GM10266 (cell line): Measurements from ENCODE around the gene GOLGA6L10.
"Not testable (repeated sequence)": the region's sequence is repeated elsewhere in the genome, so short reads cannot be mapped to it uniquely, and the experiment has no call there.

Experiments
- DNase-seq: peaks from one replicate; pipeline ENCODE4 v3.0.0; 2012; ENCODE audit errors: extremely low spot score
- TF ChIP-seq, protein P1 (sequence below): IDR thresholded peaks from 2 replicates; pipeline ENCODE4 v1.5.1; 2012; ENCODE audit warnings: mild to moderate bottlenecking, low read depth; ENCODE audit not compliant: control insufficient read depth, insufficient read depth; ENCODE audit errors: missing control alignments

The GOLGA6L10 gene

DNA sequence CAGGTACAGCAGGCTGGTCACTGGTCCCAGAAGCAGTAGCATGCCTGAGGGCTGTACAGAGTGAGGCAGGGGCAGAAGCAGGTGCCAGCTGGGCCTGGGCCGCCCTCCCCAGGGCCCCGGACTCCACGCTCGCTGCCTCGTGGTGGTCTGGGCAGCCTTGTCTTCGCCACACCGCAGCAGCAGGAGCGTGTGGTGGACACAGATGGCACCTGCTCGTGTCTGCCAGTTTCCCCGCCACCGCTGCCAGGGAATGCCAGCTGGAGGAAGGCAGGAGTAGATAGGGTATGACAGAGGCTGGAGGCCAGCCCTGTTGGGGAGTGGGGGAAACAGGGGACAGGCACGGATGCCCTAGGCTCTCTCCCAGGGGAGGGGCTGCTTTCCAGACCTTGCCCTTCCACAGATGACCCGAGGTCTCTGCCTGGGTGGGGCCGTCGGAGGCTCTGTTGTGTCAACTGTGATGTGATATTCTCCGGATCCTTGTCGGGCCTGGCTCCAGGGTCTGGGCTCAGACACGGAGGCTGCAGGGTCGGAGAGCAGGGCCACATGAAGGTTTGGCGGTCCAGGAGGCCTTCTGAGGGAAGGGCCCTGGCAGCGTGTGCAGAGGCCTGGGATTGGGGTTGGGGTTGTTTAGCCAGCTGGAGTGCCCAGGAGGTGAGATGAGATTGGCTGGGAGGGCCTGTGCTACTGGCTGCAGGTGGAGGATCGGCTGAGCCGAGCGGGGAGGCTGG lies 33.6 kb downstream of the GOLGA6L10 start:
- DNase-seq: no peak
- TF ChIP-seq, protein P1, sequence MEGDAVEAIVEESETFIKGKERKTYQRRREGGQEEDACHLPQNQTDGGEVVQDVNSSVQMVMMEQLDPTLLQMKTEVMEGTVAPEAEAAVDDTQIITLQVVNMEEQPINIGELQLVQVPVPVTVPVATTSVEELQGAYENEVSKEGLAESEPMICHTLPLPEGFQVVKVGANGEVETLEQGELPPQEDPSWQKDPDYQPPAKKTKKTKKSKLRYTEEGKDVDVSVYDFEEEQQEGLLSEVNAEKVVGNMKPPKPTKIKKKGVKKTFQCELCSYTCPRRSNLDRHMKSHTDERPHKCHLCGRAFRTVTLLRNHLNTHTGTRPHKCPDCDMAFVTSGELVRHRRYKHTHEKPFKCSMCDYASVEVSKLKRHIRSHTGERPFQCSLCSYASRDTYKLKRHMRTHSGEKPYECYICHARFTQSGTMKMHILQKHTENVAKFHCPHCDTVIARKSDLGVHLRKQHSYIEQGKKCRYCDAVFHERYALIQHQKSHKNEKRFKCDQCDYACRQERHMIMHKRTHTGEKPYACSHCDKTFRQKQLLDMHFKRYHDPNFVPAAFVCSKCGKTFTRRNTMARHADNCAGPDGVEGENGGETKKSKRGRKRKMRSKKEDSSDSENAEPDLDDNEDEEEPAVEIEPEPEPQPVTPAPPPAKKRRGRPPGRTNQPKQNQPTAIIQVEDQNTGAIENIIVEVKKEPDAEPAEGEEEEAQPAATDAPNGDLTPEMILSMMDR: no peak

DNA sequence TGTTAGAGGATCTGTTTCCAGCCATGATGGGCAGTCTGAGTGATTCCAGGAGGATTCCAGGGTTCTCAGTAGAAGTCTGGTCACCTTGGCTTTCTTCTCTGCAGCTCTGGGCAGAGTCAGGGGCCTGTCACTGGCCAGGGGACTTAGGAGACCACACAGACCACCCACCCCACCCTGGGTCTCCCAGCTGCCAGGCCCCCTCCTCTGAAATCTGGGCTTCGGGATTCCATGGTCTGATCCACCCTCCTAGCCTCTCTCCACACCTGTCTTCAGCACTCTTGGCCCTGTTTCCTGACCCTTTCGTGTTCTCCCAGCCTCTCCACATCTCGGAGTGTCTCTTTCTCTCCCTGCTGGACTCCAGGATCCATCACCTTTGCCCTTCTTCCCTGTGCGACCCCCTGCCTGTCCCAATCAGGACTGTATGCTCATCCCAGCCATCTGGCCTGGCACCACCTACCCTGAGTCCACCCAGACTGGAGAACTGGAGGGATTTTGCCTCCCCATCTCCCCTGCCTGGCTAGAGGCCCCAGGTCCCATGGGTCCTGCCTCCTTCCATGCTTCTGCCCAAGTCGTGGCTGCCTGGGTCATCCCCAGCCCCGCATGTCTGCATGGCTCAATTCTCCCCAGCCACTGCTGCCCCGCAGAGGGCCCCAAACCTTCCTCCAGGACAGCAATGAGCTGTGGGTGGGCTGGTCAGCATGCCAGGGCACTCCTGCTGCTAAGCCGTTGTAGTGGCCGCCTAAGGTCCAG lies 34.3 kb downstream of the GOLGA6L10 start:
- TF ChIP-seq, protein P1: no peak
- DNase-seq: no peak

DNA sequence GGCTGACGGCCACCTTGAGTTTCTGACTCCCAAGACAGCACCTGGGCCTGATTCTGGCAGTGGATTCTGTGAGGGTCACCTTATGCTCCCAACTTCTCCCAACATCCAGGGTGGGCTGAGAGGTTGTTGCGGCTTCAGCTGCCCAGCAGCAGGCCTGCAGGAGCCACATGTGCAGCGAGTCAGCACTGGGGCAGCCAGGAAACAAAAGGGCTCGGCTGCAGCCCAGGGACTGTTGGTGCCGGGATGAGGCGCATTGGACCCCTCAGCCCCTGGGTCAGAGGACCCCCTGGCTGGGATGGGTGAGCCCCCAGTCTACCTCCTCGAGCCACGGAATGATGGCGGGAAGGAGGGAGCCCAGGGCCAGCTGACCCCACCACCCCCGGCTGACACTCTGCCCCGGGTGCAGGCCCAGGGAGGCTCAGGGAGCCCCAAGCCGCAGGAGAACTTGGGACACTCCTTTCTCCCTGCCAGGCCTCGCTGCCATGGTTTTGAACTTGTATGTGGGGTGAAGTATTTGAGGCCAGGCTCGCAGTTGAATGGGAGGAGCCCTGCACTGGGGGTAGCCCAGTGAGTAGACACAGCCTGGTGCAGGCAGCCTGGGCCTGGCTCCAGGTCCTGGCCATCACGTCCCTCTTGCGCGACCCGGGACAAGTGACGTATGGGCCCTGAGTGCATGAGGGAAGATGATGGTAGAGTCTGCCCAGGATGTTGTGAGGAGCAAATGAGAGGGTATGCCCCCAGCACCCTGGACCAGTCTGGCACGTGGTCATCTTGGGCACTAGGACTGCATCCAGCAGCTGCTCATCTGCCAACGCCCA lies 35.1 kb downstream of the GOLGA6L10 start:
- DNase-seq: not testable (repeated sequence)

DNA sequence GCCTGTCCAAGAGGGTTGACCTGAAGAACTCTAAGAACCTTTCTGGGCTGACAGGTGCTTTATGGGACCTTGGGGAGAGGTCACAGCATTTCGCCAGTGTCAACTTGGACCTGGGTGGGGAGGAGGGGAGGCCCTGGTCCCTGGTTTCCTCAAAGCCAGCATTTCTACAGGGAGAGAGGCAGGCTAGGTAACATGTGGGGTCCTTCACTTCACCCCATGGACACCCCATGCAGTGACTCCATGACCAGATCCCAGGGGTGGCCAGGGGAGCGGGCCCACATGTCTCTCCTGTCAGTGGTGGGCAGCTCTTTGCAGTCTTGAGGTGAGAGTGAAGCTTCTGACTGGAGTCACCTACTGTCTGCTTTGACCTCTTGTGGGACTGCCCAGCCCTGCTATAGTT lies 35.8 kb downstream of the GOLGA6L10 start:
- DNase-seq: no peak
- TF ChIP-seq, protein P1: no peak

DNA sequence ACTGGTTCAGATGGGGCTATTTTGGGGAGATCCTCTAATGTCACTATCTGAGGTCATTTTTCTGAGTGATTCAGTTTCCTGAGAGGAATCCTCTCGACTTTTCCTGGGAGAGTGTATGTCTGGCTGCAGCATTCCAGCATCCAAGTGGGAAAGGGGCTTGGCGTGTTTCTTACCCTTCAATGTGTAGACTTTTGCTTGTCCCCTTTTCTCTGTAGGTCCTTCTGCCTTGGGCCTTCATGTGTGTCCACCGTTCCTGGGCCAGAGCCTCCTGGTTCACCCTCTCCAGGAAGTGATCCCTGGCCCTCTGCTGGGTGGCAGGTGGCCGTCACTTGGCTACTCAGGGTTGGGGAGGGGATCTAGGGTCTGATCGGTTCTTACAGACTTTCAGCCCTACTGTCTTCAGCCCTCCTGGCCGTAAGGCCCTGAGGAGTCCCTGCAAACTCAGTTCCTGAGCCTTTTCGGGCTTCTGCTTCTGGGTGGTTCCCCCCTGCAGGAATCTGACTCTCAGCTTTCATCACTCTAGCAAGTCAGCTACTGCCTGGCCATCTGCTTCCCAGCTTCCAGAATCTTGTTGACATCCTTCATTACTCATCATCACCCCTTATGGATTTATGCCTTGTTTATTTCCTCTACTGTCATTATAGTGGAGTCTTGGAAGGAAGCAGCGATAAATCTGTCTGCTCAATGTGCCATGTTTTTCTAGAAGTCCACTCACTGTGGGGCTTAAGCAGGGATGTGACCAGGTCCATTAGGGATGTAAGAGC lies 36.5 kb downstream of the GOLGA6L10 start:
- TF ChIP-seq, protein P1: no peak

DNA sequence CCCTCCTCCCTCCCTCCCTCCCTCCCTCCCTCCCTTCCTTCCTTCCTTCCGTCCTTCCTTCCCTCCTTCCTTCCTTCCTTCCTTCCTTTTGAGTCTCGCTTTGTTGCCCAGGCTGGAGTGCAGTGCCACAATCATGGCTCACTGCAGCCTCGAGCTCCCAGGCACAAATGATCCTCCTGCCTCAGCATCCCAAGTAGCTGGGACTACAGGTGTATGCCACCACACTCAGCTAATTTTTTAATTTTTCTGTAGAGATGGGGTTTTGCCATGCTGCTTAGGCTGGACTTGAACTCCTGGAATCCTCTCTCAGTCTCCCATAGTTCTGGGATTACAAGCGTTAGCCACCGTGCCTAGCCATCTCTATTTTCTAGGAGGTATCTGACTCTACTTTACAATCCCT lies 38.0 kb downstream of the GOLGA6L10 start:
- DNase-seq: not testable (repeated sequence)

More for the DNA sequence above, 36.5 kb downstream of the GOLGA6L10 start:
- no peak for DNase-seq

DNA sequence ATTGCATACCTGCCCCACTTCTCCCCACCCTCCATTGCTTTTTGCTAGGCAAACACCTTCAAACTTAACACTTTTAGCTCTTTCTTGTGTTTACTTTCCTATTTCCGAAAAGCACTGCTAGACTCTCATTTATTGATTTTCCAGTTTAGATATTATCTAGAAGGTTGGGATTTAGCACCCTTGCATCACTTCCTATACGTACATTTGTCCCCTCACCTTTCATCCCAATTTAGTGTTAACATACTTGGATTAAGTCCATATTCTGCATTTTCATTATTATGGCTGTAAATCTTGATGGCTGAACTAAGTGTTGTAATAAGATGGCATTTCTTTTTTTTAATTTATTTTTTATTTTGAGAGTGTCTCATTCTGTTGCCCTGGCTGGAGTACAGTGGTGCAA lies 39.5 kb downstream of the GOLGA6L10 start:
- TF ChIP-seq, protein P1: no peak
- DNase-seq: no peak

DNA sequence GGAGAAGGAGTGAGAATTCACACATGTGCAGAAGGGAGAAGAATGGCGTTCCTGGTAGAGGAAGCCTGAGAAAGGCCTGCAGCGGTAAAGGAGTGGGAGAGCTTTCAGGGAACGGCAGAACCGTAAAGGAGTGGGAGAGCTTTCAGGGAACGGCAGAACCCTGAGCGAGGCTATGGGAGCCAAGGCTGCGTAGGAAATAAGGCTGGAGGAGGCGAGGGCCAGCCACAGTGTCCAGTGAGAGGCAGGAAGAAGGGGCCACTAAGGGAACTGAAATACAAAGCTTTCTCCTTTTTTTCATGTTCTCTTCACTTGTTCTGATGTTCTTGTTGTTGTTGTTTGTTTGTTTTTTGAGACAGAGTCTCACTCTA lies 41.6 kb downstream of the GOLGA6L10 start:
- no peak for DNase-seq
- TF ChIP-seq, protein P1: no peak
